H1 (cell line): ENCODE data around the gene RASSF3. TPM values are rescaled to one million over a fixed set of nuclear protein-coding genes. Genes with fewer than 3 reads are reported as not detected.

Experiments used
- CEBPB ChIP-seq: IDR thresholded peaks from 2 replicates; pipeline ENCODE4 v1.6.1; 2012; ENCODE audit warnings: low read depth, low read length
- GABPA ChIP-seq: IDR thresholded peaks from 2 replicates; pipeline ENCODE4 v1.6.1; 2011; ENCODE audit warnings: mild to moderate bottlenecking, low read length, moderate library complexity, borderline replicate concordance; ENCODE audit not compliant: insufficient read depth
- POLR2AphosphoS5 ChIP-seq: IDR thresholded peaks from 2 replicates; pipeline ENCODE4 v1.6.1; 2011; ENCODE audit warnings: low read depth, low read length
- RNF2 ChIP-seq: fragments of 200-900, 300-1000 bp; sonication (generic); IDR thresholded peaks from 2 replicates; pipeline ENCODE4 v1.7.1; 2016; ENCODE audit warnings: borderline replicate concordance, low read depth, mild to moderate bottlenecking, antibody characterized with exemption, low read length; ENCODE audit not compliant: poor library complexity, severe bottlenecking; ENCODE audit errors: missing control alignments
- SIX5 ChIP-seq: IDR thresholded peaks from 2 replicates; pipeline ENCODE4 v1.6.1; 2011; ENCODE audit warnings: mild to moderate bottlenecking, low read depth, low read length
- polyA plus RNA-seq, 7 experiments: library from polyadenylated mRNA; depleted of rRNA in 3 of 7; stranded (reverse) in 5 of 7; unstranded in 2 of 7; fragments of >200 nt in 5 of 7; fragments of 200-250 nt in 2 of 7; gene quantifications; 1 replicate in 5 of 7; 2 replicates in 1 of 7; 4 replicates in 1 of 7; pipeline versions ENCODE4 v1.2.1 to v1.2.3, GENCODE V29; 2011 to 2013; ENCODE audit warnings: missing spikeins in 2 of 7, mixed read lengths in 2 of 7
- total RNA-seq: library from RNA; stranded (reverse); fragmentation: NEBNext Ultra II Directional; extraction: Animal tissue kit (Norgen Biotek cat#: 25700); gene quantifications from 2 replicates; pipeline ENCODE4 v1.2.1, GENCODE V29; 2021
- TF ChIP-seq, protein P1 (sequence below), 3 experiments: IDR thresholded peaks; 1 replicate in 2 of 3; 2 replicates in 1 of 3; pipeline versions ENCODE4 v1.5.1 to v1.6.1; 2011; ENCODE audit warnings: low read length in 3 of 3, mild to moderate bottlenecking in 3 of 3, inconsistent platforms in 2 of 3, low read depth in 1 of 3, moderate library complexity in 1 of 3; ENCODE audit not compliant: insufficient read depth in 1 of 3; ENCODE audit errors: control extremely low read depth in 1 of 3

The RASSF3 gene
- total and polyA plus RNA-seq, 2 of the 8 experiments (the other 6 are each of a cell fraction or from before 2014, with no cell fraction given), result 19.1 to 64.3 TPM

DNA sequence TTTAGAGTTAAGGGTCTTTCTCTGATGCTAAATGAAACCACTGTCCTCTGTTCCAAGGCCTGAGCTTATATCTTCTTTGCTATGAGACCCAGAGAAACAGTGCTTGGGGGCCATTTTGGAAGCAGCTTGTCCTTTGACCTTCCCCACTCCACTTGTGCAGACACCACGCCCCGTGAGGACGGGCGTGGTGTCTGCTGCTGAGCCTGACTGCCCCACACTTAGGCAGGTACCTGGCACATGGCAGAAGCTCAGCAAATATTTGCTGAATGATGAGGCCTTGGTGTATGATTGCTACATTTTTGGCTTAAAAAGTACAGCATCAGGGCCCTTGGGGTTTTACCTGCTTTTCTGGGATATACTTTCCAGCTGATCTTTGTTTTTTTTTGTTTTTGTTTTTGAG, 69.9 kb downstream of the RASSF3 start (continued):
- no peak for TF ChIP-seq RNF2
- TF ChIP-seq, protein P1, sequence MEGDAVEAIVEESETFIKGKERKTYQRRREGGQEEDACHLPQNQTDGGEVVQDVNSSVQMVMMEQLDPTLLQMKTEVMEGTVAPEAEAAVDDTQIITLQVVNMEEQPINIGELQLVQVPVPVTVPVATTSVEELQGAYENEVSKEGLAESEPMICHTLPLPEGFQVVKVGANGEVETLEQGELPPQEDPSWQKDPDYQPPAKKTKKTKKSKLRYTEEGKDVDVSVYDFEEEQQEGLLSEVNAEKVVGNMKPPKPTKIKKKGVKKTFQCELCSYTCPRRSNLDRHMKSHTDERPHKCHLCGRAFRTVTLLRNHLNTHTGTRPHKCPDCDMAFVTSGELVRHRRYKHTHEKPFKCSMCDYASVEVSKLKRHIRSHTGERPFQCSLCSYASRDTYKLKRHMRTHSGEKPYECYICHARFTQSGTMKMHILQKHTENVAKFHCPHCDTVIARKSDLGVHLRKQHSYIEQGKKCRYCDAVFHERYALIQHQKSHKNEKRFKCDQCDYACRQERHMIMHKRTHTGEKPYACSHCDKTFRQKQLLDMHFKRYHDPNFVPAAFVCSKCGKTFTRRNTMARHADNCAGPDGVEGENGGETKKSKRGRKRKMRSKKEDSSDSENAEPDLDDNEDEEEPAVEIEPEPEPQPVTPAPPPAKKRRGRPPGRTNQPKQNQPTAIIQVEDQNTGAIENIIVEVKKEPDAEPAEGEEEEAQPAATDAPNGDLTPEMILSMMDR (IDR thresholded peaks at IDR 0.05; ENCODE audit: control extremely low read depth in 1 of 3, insufficient read depth in 1 of 3, low read depth in 1 of 3, low read length in 3 of 3), result no peak
- TF ChIP-seq CEBPB, result no peak
- no peak for TF ChIP-seq SIX5
- no peak for TF ChIP-seq POLR2AphosphoS5
- no peak for TF ChIP-seq GABPA
